BLaER1 treated with 17β-estradiol and CSF1 and Interleukin-3, amounts not matched to agents 10 nM and 100 nM (cell line): ENCODE measurements around the gene DRICH1.
"Not testable (repeated sequence)": the region's sequence is repeated elsewhere in the genome, so short reads cannot be mapped to it uniquely, and the experiment has no call there.

Experiments used
- H3K27ac ChIP-seq, 11 experiments: shearing (Covaris generic); formaldehyde crosslinking; 2 replicates each; pipeline ENCODE4 v1.8.1; 2022
- H3K27me3 ChIP-seq, 11 experiments: shearing (Covaris generic); formaldehyde crosslinking; 2 replicates each; pipeline ENCODE4 v1.8.1; 2022
- H3K36me3 ChIP-seq, 11 experiments: shearing (Covaris generic); formaldehyde crosslinking; 2 replicates each; pipeline ENCODE4 v1.8.1; 2022
- H3K4me1 ChIP-seq, 10 experiments: shearing (Covaris generic); formaldehyde crosslinking; 2 replicates each; pipeline ENCODE4 v1.8.1; 2022
- H3K4me2 ChIP-seq, 11 experiments: shearing (Covaris generic); formaldehyde crosslinking; 2 replicates each; pipeline ENCODE4 v1.8.1; 2022
- H3K4me3 ChIP-seq, 10 experiments: shearing (Covaris generic); formaldehyde crosslinking; 2 replicates each; pipeline ENCODE4 v1.8.1; 2022
- H3K9ac ChIP-seq, 11 experiments: shearing (Covaris generic); formaldehyde crosslinking; 2 replicates each; pipeline ENCODE4 v1.8.1; 2022
- H3K9me3 ChIP-seq, 11 experiments: shearing (Covaris generic); formaldehyde crosslinking; replicated peaks in 1 of 11; 2 replicates each; pipeline ENCODE4 v1.8.1; 2022
- H4K20me1 ChIP-seq, 11 experiments: shearing (Covaris generic); formaldehyde crosslinking; 2 replicates each; pipeline ENCODE4 v1.8.1; 2022
- Cebpa-rat ChIP-seq, 11 experiments: shearing (Covaris generic); IDR thresholded peaks; 2 replicates each; pipeline ENCODE4 v1.8.1; 2022

Gene DRICH1

GRCh38 chr22:23604939-23605712 is 27.0 kb downstream of the DRICH1 start:
- H4K20me1 ChIP-seq: peaks cover 0 to 18% (median 0%) of the 10 kb centered on the region in 11 experiments; a peak in 6 of 22 replicates
- H3K27ac ChIP-seq: no peak overlapping the region
- H3K4me3 ChIP-seq: no peak overlapping the region
- no peak for TF ChIP-seq Cebpa-rat (IDR thresholded peaks at IDR 0.05)
- peaks cover 0 to 5% (median 0%) of the 10 kb centered on the region in 10 experiments; a peak in 2 of 20 replicates for H3K4me1 ChIP-seq
- no peaks in the 10 kb centered on the region for H3K9me3 ChIP-seq
- no peaks in the 10 kb centered on the region for H3K36me3 ChIP-seq
- H3K4me2 ChIP-seq: no peak overlapping the region
- H3K9ac ChIP-seq: no peak overlapping the region
- H3K27me3 ChIP-seq: no peaks in the 10 kb centered on the region

GRCh38 chr22:23603266-23603665 is 28.9 kb downstream of the DRICH1 start:
- Histone ChIP-seq H3K4me3 (no peak overlapping the region), H3K9ac (no peak overlapping the region), H3K4me1 (peaks cover 0 to 11% (median 0%) of the 10 kb centered on the region in 10 experiments; a peak in 2 of 20 replicates), H3K27ac (no peak overlapping the region), H3K4me2 (0 out of 22 replicates have a peak overlapping the region, but pooled peaks of 1 of the 11 experiments have one; percentile 5), H3K36me3 (no peaks in the 10 kb centered on the region), H3K9me3 (no peaks in the 10 kb centered on the region), H3K27me3 (no peaks in the 10 kb centered on the region), H4K20me1 (peaks cover 0 to 14% (median 0%) of the 10 kb centered on the region in 11 experiments; a peak in 3 of 22 replicates)
- TF ChIP-seq Cebpa-rat (IDR thresholded peaks at IDR 0.05): no peak

- H3K4me1 ChIP-seq: peaks cover 0 to 27% (median 17%) of the 10 kb centered on the region in 10 experiments; a peak in 15 of 20 replicates
- no peaks in the 10 kb centered on the region for H4K20me1 ChIP-seq
- no peak overlapping the region for H3K4me2 ChIP-seq
- H3K27ac ChIP-seq: no peak overlapping the region
- H3K36me3 ChIP-seq: no peaks in the 10 kb centered on the region
- H3K9me3 ChIP-seq: peaks cover 0 to 9% (median 5%) of the 10 kb centered on the region in 11 experiments; a peak in 7 of 22 replicates
- H3K9ac ChIP-seq: no peak overlapping the region
- TF ChIP-seq Cebpa-rat (IDR thresholded peaks at IDR 0.05): no peak
- no peak overlapping the region for H3K4me3 ChIP-seq
- H3K27me3 ChIP-seq: no peaks in the 10 kb centered on the region
Observed at GRCh38 chr22:23598805-23599518, 33.2 kb downstream of the DRICH1 start.

- not testable (repeated sequence) for H3K27me3 ChIP-seq, H3K27ac ChIP-seq, H3K4me2 ChIP-seq, H3K36me3 ChIP-seq, H3K9ac ChIP-seq, H3K4me3 ChIP-seq, H4K20me1 ChIP-seq
- H3K9me3 ChIP-seq: peaks cover 5 to 15% (median 10%) of the 10 kb centered on the region in 11 experiments; a peak in 10 of 22 replicates
- H3K4me1 ChIP-seq: peaks cover 0 to 29% (median 21%) of the 10 kb centered on the region in 10 experiments; a peak in 15 of 20 replicates
Observed at GRCh38 chr22:23597576-23598268, 34.4 kb downstream of the DRICH1 start.

GRCh38 chr22:23595904-23596303 is 36.2 kb downstream of the DRICH1 start:
- H4K20me1 ChIP-seq, H3K27me3 ChIP-seq, H3K36me3 ChIP-seq, H3K27ac ChIP-seq, H3K4me3 ChIP-seq, H3K9ac ChIP-seq: not testable (repeated sequence)
- H3K9me3 ChIP-seq: peaks cover 5 to 15% (median 11%) of the 10 kb centered on the region in 11 experiments; a peak in 10 of 22 replicates
- peak overlapping the region in 9 of 11 experiments; percentile 18 to 58 (median 38); a peak in 11 of 22 replicates for H3K4me2 ChIP-seq
- peaks cover 9 to 45% (median 37%) of the 10 kb centered on the region in 10 experiments for H3K4me1 ChIP-seq

GRCh38 chr22:23591846-23592245 is 40.3 kb downstream of the DRICH1 start:
- H3K27me3 ChIP-seq: no peaks in the 10 kb centered on the region
- no peaks in the 10 kb centered on the region for H3K36me3 ChIP-seq
- no peak overlapping the region; a peak in 1 of 20 replicates for H3K4me3 ChIP-seq
- no peak; a peak in 1 of 22 replicates for TF ChIP-seq Cebpa-rat (IDR thresholded peaks at IDR 0.05)
- peak overlapping the region in 9 of 11 experiments; percentile 9 to 70 (median 62); a peak in 16 of 22 replicates for H3K27ac ChIP-seq
- H3K4me1 ChIP-seq: peaks cover 9 to 84% (median 77%) of the 10 kb centered on the region in 10 experiments
- peak overlapping the region; percentile 52 to 99 (median 70); a peak in 21 of 22 replicates for H3K4me2 ChIP-seq
- H3K9ac ChIP-seq: peak overlapping the region in 9 of 11 experiments; percentile 4 to 49 (median 39); a peak in 13 of 22 replicates
- H4K20me1 ChIP-seq: no peaks in the 10 kb centered on the region
- H3K9me3 ChIP-seq: peaks cover 5 to 15% (median 11%) of the 10 kb centered on the region in 11 experiments; a peak in 10 of 22 replicates

- Histone ChIP-seq H3K4me3 (no peak overlapping the region; a peak in 1 of 20 replicates), H3K9me3 (peaks cover 5 to 15% (median 11%) of the 10 kb centered on the region in 11 experiments; a peak in 10 of 22 replicates), H3K4me1 (peaks cover 9 to 87% (median 80%) of the 10 kb centered on the region in 10 experiments), H3K27ac (peak overlapping the region in 9 of 11 experiments; percentile 9 to 70 (median 61); a peak in 15 of 22 replicates), H3K36me3 (no peaks in the 10 kb centered on the region), H4K20me1 (no peaks in the 10 kb centered on the region), H3K4me2 (peak overlapping the region; percentile 52 to 99 (median 70)), H3K27me3 (no peaks in the 10 kb centered on the region), H3K9ac (peak overlapping the region in 10 of 11 experiments; percentile 4 to 49 (median 35); a peak in 14 of 22 replicates)
- peak in 10 of 11 experiments; percentile 29 to 86 (median 72); a peak in 17 of 22 replicates for TF ChIP-seq Cebpa-rat (IDR thresholded peaks at IDR 0.05)
Observed at GRCh38 chr22:23591201-23591791, 40.8 kb downstream of the DRICH1 start.

GRCh38 chr22:23583836-23584235 is 48.3 kb downstream of the DRICH1 start:
- Histone ChIP-seq H3K27ac (peak overlapping the region in 7 of 11 experiments; percentile 27 to 81 (median 52); a peak in 13 of 22 replicates), H3K4me3 (peak overlapping the region in 5 of 10 experiments; percentile 4 to 74 (median 63); a peak in 8 of 20 replicates), H3K4me2 (peak overlapping the region; percentile 35 to 100 (median 96); a peak in 21 of 22 replicates), H3K36me3 (peaks cover 0 to 12% (median 0%) of the 10 kb centered on the region in 11 experiments; a peak in 2 of 22 replicates), H3K4me1 (peaks cover 29 to 100% (median 91%) of the 10 kb centered on the region in 10 experiments), H4K20me1 (no peaks in the 10 kb centered on the region), H3K9me3 (peaks cover 0 to 9% (median 0%) of the 10 kb centered on the region in 11 experiments; a peak in 2 of 22 replicates), H3K9ac (peak overlapping the region in 7 of 11 experiments; percentile 1 to 82 (median 67); a peak in 11 of 22 replicates), H3K27me3 (peaks cover 0 to 21% (median 0%) of the 10 kb centered on the region in 11 experiments; a peak in 3 of 22 replicates)
- no peak for TF ChIP-seq Cebpa-rat (IDR thresholded peaks at IDR 0.05)
